GM19351 (cell line): Measurements from ENCODE around the gene TCF7L2.

Experiments used
- ATAC-seq: cut with Tn5 transposase; IDR thresholded peaks from one replicate; pipeline ENCODE4 v1.9.1; 2021; ENCODE audit warnings: mild to moderate bottlenecking, moderate library complexity; ENCODE audit not compliant: unreplicated experiment

Gene TCF7L2

GRCh38 chr10:113020838-113021237, 70.8 kb downstream of the TCF7L2 start:
- ATAC-seq: no peak

GRCh38 chr10:113021268-113022040, 71.4 kb downstream of the TCF7L2 start:
- no peak for ATAC-seq

- ATAC-seq: no peak
Measured at GRCh38 chr10:113022265-113022664, 72.2 kb downstream of the TCF7L2 start.

- no peak for ATAC-seq
Measured at GRCh38 chr10:113023017-113023416, 73.0 kb downstream of the TCF7L2 start.

GRCh38 chr10:113024930-113025329, 74.9 kb downstream of the TCF7L2 start:
- ATAC-seq: no peak

- ATAC-seq: no peak
Measured at GRCh38 chr10:113025487-113025886, 75.4 kb downstream of the TCF7L2 start.

GRCh38 chr10:113026679-113027078, 76.6 kb downstream of the TCF7L2 start:
- no peak for ATAC-seq

- no peak for ATAC-seq
Measured at GRCh38 chr10:113027230-113027573, 77.2 kb downstream of the TCF7L2 start.

GRCh38 chr10:113027574-113028455, 77.8 kb downstream of the TCF7L2 start:
- ATAC-seq: no peak

- no peak for ATAC-seq
Measured at GRCh38 chr10:113028456-113029440, 78.7 kb downstream of the TCF7L2 start.

- ATAC-seq: no peak
Measured at GRCh38 chr10:113030453-113030852, 80.4 kb downstream of the TCF7L2 start.

- ATAC-seq: no peak
Measured at GRCh38 chr10:113031147-113031546, 81.1 kb downstream of the TCF7L2 start.

GRCh38 chr10:113033991-113034390, 83.9 kb downstream of the TCF7L2 start:
- no peak for ATAC-seq

GRCh38 chr10:113035732-113036312, 85.8 kb downstream of the TCF7L2 start:
- no peak for ATAC-seq

- ATAC-seq: no peak
Measured at GRCh38 chr10:113036619-113037018, 86.6 kb downstream of the TCF7L2 start.

- ATAC-seq: no peak
Measured at GRCh38 chr10:113037218-113037617, 87.2 kb downstream of the TCF7L2 start.

GRCh38 chr10:113038183-113038582, 88.1 kb downstream of the TCF7L2 start:
- no peak for ATAC-seq

- ATAC-seq: no peak
Measured at GRCh38 chr10:113038985-113039384, 88.9 kb downstream of the TCF7L2 start.

GRCh38 chr10:113041324-113041723, 91.3 kb downstream of the TCF7L2 start:
- no peak for ATAC-seq
